SK-N-SH treated with all-trans-retinoic acid at 6 μM for 48 hours (cell line): ENCODE measurements around the gene CABLES1.

ENCODE experiments used
- ATAC-seq: fragments of 200-7000 bp; cut with Tn5 transposase; 3 replicates; pipeline ENCODE4 v1.9.1; 2020; ENCODE audit warnings: mild to moderate bottlenecking, moderate library complexity
- ARNTL ChIP-seq: fragments of 450-650 bp; formaldehyde crosslinking; IDR thresholded peaks from 2 replicates; pipeline ENCODE4 v1.5.0; 2020; ENCODE audit warnings: low read depth, mild to moderate bottlenecking, moderate library complexity, borderline replicate concordance
- BACH2 ChIP-seq: fragments of 250-450 bp; sonication (Bioruptor Pico); IDR thresholded peaks from 2 replicates; pipeline ENCODE4 v1.9.0; 2021; ENCODE audit warnings: mild to moderate bottlenecking, borderline replicate concordance
- CSDC2 ChIP-seq: fragments of 250-450 bp; sonication (Bioruptor Pico); IDR thresholded peaks from 2 replicates; pipeline ENCODE4 v1.5.0; 2020; ENCODE audit warnings: mild to moderate bottlenecking, moderate library complexity
- GLIS3 ChIP-seq: fragments of 250-450 bp; sonication (Bioruptor Pico); IDR thresholded peaks from 2 replicates; pipeline ENCODE4 v1.5.0; 2020; ENCODE audit warnings: mild to moderate bottlenecking, moderate library complexity
- PPARA ChIP-seq: fragments of 250-450 bp; sonication (Bioruptor Pico); IDR thresholded peaks from 2 replicates; pipeline ENCODE4 v1.5.0; 2020; ENCODE audit warnings: mild to moderate bottlenecking, borderline replicate concordance
- RARB ChIP-seq: fragments of 250-450 bp; sonication (Bioruptor Pico); IDR thresholded peaks from 2 replicates; pipeline ENCODE4 v1.8.0; 2021; ENCODE audit warnings: mild to moderate bottlenecking, moderate library complexity
- SNAI2 ChIP-seq: fragments of 250-450 bp; sonication (Bioruptor Pico); IDR thresholded peaks from 2 replicates; pipeline ENCODE4 v1.5.0; 2020; ENCODE audit warnings: mild to moderate bottlenecking, moderate library complexity
- TCF4 ChIP-seq: fragments of 250-450 bp; sonication (Bioruptor Pico); IDR thresholded peaks from 2 replicates; pipeline ENCODE4 v1.8.0; 2021; ENCODE audit warnings: mild to moderate bottlenecking, moderate library complexity, borderline replicate concordance
- TOX ChIP-seq: fragments of 250-450 bp; sonication (Bioruptor Pico); IDR thresholded peaks from 2 replicates; pipeline ENCODE4 v1.8.0; 2021; ENCODE audit warnings: mild to moderate bottlenecking, moderate library complexity, borderline replicate concordance
- ZC3H10 ChIP-seq: fragments of 250-450 bp; sonication (Bioruptor Pico); IDR thresholded peaks from 2 replicates; pipeline ENCODE4 v1.5.1; 2021; ENCODE audit warnings: mild to moderate bottlenecking, moderate library complexity
- ZFP3 ChIP-seq: fragments of 250-450 bp; sonication (Bioruptor Pico); IDR thresholded peaks from 2 replicates; pipeline ENCODE4 v1.5.0; 2020; ENCODE audit warnings: mild to moderate bottlenecking, moderate library complexity
- ZFP30 ChIP-seq: fragments of 450-650 bp; formaldehyde crosslinking; IDR thresholded peaks from 2 replicates; pipeline ENCODE4 v1.5.0; 2022; ENCODE audit warnings: mild to moderate bottlenecking, moderate library complexity
- ZNF565 ChIP-seq: fragments of 450-650 bp; formaldehyde crosslinking; conservative IDR thresholded peaks from 2 replicates; pipeline ENCODE4 v1.5.0; 2020; ENCODE audit warnings: low read depth, mild to moderate bottlenecking, moderate library complexity
- ZNF70 ChIP-seq: fragments of 450-650 bp; formaldehyde crosslinking; IDR thresholded peaks from 2 replicates; pipeline ENCODE4 v1.5.0; 2020; ENCODE audit warnings: mild to moderate bottlenecking, moderate library complexity
- ZNF8 ChIP-seq: fragments of 450-650 bp; formaldehyde crosslinking; IDR thresholded peaks from 2 replicates; pipeline ENCODE4 v1.5.0; 2020; ENCODE audit warnings: mild to moderate bottlenecking, moderate library complexity
- TF ChIP-seq, protein P1 (sequence below): fragments of 250-450 bp; sonication (Bioruptor Pico); IDR thresholded peaks from 2 replicates; pipeline ENCODE4 v1.5.1; 2020; ENCODE audit warnings: low read depth, mild to moderate bottlenecking, moderate library complexity
- TF ChIP-seq, protein P2 (sequence below): fragments of 250-450 bp; sonication (Bioruptor Pico); IDR thresholded peaks from 2 replicates; pipeline ENCODE4 v1.5.1; 2021; ENCODE audit warnings: mild to moderate bottlenecking, moderate library complexity
- TF ChIP-seq, protein P3 (sequence below): fragments of 250-450 bp; sonication (Bioruptor Pico); IDR thresholded peaks from 2 replicates; pipeline ENCODE4 v1.8.0; 2021; ENCODE audit warnings: low read depth, mild to moderate bottlenecking, moderate library complexity, borderline replicate concordance
- TF ChIP-seq, protein P4 (sequence below): fragments of 250-450 bp; sonication (Bioruptor Pico); IDR thresholded peaks from 2 replicates; pipeline ENCODE4 v1.5.0; 2020; ENCODE audit warnings: mild to moderate bottlenecking, moderate library complexity
- TF ChIP-seq, protein P5 (sequence below): fragments of 250-450 bp; sonication (Bioruptor Pico); IDR thresholded peaks from 2 replicates; pipeline ENCODE4 v1.8.0; 2020; ENCODE audit warnings: mild to moderate bottlenecking, moderate library complexity, borderline replicate concordance

Gene CABLES1

DNA sequence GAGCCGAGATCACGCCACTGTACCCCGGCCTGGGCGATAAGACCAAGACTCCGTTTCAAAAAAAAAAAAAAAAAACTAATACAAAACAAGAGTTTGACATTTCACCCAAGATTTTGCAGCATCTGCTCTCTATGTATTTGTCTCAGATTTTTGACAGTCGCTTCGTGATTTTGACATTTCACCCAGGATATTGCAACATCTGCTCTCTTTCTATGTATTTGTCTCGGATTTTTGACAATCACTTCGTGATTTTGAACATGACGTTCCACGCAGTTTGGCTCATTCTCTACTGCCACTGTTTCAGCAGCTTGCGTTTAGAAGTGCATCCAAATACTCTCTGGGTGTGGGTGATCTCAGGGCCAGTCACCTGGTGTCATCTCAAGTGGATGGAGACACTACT, 108.5 kb downstream of the CABLES1 start (continued):
- TF ChIP-seq, protein P1, sequence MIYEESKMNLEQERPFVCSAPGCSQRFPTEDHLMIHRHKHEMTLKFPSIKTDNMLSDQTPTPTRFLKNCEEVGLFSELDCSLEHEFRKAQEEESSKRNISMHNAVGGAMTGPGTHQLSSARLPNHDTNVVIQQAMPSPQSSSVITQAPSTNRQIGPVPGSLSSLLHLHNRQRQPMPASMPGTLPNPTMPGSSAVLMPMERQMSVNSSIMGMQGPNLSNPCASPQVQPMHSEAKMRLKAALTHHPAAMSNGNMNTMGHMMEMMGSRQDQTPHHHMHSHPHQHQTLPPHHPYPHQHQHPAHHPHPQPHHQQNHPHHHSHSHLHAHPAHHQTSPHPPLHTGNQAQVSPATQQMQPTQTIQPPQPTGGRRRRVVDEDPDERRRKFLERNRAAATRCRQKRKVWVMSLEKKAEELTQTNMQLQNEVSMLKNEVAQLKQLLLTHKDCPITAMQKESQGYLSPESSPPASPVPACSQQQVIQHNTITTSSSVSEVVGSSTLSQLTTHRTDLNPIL (CRISPR knock-in tag): no peak
- TF ChIP-seq TOX (CRISPR knock-in tag): no peak
- TF ChIP-seq, protein P2, sequence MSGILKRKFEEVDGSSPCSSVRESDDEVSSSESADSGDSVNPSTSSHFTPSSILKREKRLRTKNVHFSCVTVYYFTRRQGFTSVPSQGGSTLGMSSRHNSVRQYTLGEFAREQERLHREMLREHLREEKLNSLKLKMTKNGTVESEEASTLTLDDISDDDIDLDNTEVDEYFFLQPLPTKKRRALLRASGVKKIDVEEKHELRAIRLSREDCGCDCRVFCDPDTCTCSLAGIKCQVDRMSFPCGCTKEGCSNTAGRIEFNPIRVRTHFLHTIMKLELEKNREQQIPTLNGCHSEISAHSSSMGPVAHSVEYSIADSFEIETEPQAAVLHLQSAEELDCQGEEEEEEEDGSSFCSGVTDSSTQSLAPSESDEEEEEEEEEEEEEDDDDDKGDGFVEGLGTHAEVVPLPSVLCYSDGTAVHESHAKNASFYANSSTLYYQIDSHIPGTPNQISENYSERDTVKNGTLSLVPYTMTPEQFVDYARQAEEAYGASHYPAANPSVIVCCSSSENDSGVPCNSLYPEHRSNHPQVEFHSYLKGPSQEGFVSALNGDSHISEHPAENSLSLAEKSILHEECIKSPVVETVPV (CRISPR knock-in tag): no peak
- TF ChIP-seq ARNTL (CRISPR knock-in tag): no peak

DNA sequence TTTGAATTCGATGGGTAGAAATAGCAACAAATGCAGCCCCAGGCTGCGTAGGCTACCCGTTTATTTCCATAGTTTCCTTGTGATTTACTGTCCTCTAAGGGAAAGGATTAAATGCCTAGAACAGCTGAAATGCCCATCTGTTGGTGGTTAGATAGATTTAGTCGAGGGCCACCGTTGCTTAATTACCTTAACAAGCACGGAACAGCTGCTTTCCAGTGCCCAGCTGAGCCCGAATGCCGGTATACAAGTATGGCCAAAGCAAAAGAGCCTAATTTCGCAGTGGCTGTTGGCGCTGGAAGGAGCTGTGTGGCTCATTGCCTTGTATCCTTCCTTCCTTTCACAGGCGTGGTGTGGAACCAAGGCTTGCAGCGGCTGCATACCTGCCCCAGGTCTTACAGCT, 109.1 kb downstream of the CABLES1 start:
- no peak for ATAC-seq

DNA sequence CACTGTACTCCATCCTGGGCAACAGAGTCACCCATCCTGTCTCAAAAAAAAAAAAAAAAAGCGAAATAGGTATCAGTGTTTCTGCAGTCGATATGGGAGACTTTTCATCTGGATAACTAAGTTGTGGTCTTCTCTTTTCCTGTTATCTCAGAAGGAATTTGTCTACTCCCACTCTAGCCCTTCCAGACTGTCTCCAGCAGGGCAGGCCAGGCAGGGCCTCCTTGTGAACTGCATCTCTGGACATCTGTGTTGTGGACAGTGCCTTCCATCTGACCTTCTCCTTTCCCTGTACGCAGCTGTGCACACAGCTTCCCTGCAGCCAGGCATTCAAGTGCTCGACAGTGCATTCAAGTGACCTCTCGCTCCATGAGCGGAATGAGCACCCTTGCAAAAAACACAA, 110.2 kb downstream of the CABLES1 start:
- TF ChIP-seq ZNF565 (CRISPR knock-in tag): no peak
- TF ChIP-seq ZFP30: no peak
- no peak for TF ChIP-seq TOX (CRISPR knock-in tag)
- TF ChIP-seq ARNTL (CRISPR knock-in tag): no peak
- TF ChIP-seq, protein P2 (CRISPR knock-in tag): no peak
- TF ChIP-seq BACH2 (CRISPR knock-in tag): no peak
- no peak for TF ChIP-seq SNAI2
- TF ChIP-seq ZNF8 (CRISPR knock-in tag): no peak
- no peak for TF ChIP-seq PPARA (CRISPR knock-in tag)
- TF ChIP-seq, protein P3, sequence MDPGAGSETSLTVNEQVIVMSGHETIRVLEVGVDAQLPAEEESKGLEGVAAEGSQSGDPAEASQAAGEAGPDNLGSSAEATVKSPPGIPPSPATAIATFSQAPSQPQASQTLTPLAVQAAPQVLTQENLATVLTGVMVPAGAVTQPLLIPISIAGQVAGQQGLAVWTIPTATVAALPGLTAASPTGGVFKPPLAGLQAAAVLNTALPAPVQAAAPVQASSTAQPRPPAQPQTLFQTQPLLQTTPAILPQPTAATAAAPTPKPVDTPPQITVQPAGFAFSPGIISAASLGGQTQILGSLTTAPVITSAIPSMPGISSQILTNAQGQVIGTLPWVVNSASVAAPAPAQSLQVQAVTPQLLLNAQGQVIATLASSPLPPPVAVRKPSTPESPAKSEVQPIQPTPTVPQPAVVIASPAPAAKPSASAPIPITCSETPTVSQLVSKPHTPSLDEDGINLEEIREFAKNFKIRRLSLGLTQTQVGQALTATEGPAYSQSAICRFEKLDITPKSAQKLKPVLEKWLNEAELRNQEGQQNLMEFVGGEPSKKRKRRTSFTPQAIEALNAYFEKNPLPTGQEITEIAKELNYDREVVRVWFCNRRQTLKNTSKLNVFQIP (CRISPR knock-in tag): no peak
- TF ChIP-seq ZC3H10: no peak
- no peak for TF ChIP-seq ZNF70 (CRISPR knock-in tag)
- no peak for TF ChIP-seq RARB (CRISPR knock-in tag)
- no peak for ATAC-seq

More for the DNA sequence above, 109.1 kb downstream of the CABLES1 start:
- TF ChIP-seq, protein P2 (CRISPR knock-in tag): no peak
- TF ChIP-seq TOX (CRISPR knock-in tag) (no peak), TCF4 (CRISPR knock-in tag) (peak; percentile 62)
- TF ChIP-seq, protein P4, sequence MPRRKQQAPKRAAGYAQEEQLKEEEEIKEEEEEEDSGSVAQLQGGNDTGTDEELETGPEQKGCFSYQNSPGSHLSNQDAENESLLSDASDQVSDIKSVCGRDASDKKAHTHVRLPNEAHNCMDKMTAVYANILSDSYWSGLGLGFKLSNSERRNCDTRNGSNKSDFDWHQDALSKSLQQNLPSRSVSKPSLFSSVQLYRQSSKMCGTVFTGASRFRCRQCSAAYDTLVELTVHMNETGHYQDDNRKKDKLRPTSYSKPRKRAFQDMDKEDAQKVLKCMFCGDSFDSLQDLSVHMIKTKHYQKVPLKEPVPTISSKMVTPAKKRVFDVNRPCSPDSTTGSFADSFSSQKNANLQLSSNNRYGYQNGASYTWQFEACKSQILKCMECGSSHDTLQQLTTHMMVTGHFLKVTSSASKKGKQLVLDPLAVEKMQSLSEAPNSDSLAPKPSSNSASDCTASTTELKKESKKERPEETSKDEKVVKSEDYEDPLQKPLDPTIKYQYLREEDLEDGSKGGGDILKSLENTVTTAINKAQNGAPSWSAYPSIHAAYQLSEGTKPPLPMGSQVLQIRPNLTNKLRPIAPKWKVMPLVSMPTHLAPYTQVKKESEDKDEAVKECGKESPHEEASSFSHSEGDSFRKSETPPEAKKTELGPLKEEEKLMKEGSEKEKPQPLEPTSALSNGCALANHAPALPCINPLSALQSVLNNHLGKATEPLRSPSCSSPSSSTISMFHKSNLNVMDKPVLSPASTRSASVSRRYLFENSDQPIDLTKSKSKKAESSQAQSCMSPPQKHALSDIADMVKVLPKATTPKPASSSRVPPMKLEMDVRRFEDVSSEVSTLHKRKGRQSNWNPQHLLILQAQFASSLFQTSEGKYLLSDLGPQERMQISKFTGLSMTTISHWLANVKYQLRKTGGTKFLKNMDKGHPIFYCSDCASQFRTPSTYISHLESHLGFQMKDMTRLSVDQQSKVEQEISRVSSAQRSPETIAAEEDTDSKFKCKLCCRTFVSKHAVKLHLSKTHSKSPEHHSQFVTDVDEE: 0 out of 2 replicates have a peak, but pooled peaks have one; percentile 24

DNA sequence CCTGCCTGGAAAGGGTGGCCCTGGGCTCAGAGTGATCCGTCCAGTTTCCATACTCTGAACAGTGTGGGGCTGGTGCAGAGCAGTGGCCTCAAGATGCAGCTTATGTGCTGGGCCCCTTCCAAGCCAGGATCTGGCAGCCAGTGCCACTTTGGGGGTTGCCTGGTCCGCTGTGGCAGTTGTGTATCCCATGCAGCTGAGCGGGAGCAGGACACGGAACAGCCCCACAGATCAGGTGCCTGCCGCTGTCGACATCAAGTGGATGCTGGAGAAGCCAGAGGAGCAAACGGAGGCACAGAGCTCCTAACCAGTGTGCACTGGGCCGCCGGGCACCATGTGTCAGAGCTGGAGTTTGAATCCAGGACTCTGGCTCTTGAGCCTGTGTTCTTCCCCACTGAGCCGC, 112.0 kb downstream of the CABLES1 start:
- no peak for ATAC-seq
- TF ChIP-seq ZFP3 (CRISPR knock-in tag) (no peak), ZNF8 (CRISPR knock-in tag) (no peak), PPARA (CRISPR knock-in tag) (no peak), ZNF70 (CRISPR knock-in tag) (no peak), CSDC2 (CRISPR knock-in tag) (no peak), GLIS3 (CRISPR knock-in tag) (no peak), BACH2 (CRISPR knock-in tag) (no peak)
- TF ChIP-seq, protein P3 (CRISPR knock-in tag): no peak
- TF ChIP-seq, protein P1 (CRISPR knock-in tag): no peak
- TF ChIP-seq, protein P5, sequence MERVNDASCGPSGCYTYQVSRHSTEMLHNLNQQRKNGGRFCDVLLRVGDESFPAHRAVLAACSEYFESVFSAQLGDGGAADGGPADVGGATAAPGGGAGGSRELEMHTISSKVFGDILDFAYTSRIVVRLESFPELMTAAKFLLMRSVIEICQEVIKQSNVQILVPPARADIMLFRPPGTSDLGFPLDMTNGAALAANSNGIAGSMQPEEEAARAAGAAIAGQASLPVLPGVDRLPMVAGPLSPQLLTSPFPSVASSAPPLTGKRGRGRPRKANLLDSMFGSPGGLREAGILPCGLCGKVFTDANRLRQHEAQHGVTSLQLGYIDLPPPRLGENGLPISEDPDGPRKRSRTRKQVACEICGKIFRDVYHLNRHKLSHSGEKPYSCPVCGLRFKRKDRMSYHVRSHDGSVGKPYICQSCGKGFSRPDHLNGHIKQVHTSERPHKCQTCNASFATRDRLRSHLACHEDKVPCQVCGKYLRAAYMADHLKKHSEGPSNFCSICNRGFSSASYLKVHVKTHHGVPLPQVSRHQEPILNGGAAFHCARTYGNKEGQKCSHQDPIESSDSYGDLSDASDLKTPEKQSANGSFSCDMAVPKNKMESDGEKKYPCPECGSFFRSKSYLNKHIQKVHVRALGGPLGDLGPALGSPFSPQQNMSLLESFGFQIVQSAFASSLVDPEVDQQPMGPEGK (CRISPR knock-in tag): no peak
